RWPE2 (cell line): Measurements from ENCODE around the gene EXOC6B.

Source experiments
- ATAC-seq: fragments of 200-7000 bp; cut with Tn5 transposase; 3 replicates; pipeline ENCODE4 v1.9.1; 2021; ENCODE audit warnings: low read depth
- DNase-seq: peaks from one replicate; pipeline ENCODE4 v3.0.0-alpha.2; 2020; ENCODE audit warnings: low spot score
- H3K27ac ChIP-seq: fragments of 450-650 bp; 2 replicates; pipeline ENCODE4 v1.5.1; 2017; ENCODE audit warnings: mild to moderate bottlenecking; ENCODE audit not compliant: poor library complexity, severe bottlenecking
- H3K27me3 ChIP-seq: fragments of 250-450 bp; sonication (Bioruptor Pico); 2 replicates; pipeline ENCODE4 v1.5.1; 2021; ENCODE audit warnings: mild to moderate bottlenecking, moderate library complexity; ENCODE audit not compliant: insufficient read depth, poor library complexity, severe bottlenecking
- H3K36me3 ChIP-seq: fragments of 250-450 bp; sonication (Bioruptor Pico); 2 replicates; pipeline ENCODE4 v1.5.1; 2020; ENCODE audit warnings: low read depth, mild to moderate bottlenecking, moderate library complexity
- H3K4me1 ChIP-seq: fragments of 250-450 bp; sonication (Bioruptor Pico); 2 replicates; pipeline ENCODE4 v1.5.1; 2021; ENCODE audit warnings: mild to moderate bottlenecking, moderate library complexity; ENCODE audit not compliant: insufficient read depth, poor library complexity, severe bottlenecking
- H3K4me3 ChIP-seq: fragments of 250-450 bp; sonication (Bioruptor Pico); 2 replicates; pipeline ENCODE4 v1.5.1; 2021; ENCODE audit warnings: mild to moderate bottlenecking, moderate library complexity; ENCODE audit not compliant: severe bottlenecking
- H3K9me3 ChIP-seq: fragments of 250-450 bp; sonication (Bioruptor Pico); 2 replicates; pipeline ENCODE4 v1.5.1; 2021; ENCODE audit warnings: mild to moderate bottlenecking, moderate library complexity; ENCODE audit not compliant: severe bottlenecking
- TF ChIP-seq, protein P1 (sequence below): fragments of 450-650 bp; IDR thresholded peaks from one replicate; pipeline ENCODE4 v1.5.1; 2017; ENCODE audit warnings: mild to moderate bottlenecking, moderate library complexity; ENCODE audit not compliant: poor library complexity, severe bottlenecking

Gene EXOC6B

DNA sequence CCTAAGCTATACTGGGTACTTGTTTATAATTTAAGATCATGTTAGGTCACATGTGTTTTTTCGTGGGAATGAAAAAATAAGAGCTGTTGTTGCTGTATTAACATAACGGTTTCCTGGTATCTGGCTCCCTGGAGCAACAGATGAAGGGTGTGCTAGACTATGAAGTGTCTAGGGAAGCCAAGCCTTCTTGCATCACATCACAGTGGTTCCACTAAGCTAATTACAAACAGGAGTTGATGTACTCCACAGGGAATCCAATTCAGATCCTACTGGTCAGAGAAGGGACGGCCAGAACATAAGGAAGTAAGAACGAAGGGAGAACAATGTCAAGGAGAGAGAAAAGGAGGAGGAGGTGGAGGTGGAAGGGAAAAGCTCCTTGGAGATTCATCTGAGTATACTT is 485.2 kb downstream of the EXOC6B start:
- no peak for DNase-seq
- no peaks in the 10 kb centered on the region for H3K36me3 ChIP-seq
- no peaks in the 10 kb centered on the region for H3K27me3 ChIP-seq
- no peak overlapping the region for H3K27ac ChIP-seq
- TF ChIP-seq, protein P1, sequence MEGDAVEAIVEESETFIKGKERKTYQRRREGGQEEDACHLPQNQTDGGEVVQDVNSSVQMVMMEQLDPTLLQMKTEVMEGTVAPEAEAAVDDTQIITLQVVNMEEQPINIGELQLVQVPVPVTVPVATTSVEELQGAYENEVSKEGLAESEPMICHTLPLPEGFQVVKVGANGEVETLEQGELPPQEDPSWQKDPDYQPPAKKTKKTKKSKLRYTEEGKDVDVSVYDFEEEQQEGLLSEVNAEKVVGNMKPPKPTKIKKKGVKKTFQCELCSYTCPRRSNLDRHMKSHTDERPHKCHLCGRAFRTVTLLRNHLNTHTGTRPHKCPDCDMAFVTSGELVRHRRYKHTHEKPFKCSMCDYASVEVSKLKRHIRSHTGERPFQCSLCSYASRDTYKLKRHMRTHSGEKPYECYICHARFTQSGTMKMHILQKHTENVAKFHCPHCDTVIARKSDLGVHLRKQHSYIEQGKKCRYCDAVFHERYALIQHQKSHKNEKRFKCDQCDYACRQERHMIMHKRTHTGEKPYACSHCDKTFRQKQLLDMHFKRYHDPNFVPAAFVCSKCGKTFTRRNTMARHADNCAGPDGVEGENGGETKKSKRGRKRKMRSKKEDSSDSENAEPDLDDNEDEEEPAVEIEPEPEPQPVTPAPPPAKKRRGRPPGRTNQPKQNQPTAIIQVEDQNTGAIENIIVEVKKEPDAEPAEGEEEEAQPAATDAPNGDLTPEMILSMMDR, result no peak
- H3K4me1 ChIP-seq, result peaks cover 10% of the 10 kb centered on the region
- no peaks in the 10 kb centered on the region for H3K9me3 ChIP-seq
- no peak for ATAC-seq
- no peak overlapping the region for H3K4me3 ChIP-seq

- Histone ChIP-seq H3K9me3 (no peaks in the 10 kb centered on the region), H3K36me3 (no peaks in the 10 kb centered on the region; the same call in 1 of the 2 replicates), H3K27me3 (no peaks in the 10 kb centered on the region), H3K4me3 (no peak overlapping the region), H3K27ac (no peak overlapping the region), H3K4me1 (peaks cover 10% of the 10 kb centered on the region)
- TF ChIP-seq, protein P1, result no peak
- DNase-seq (no peak), ATAC-seq (no peak)
Measured at GRCh38 chr2:72338076-72338475, 487.8 kb downstream of the EXOC6B start.

DNA sequence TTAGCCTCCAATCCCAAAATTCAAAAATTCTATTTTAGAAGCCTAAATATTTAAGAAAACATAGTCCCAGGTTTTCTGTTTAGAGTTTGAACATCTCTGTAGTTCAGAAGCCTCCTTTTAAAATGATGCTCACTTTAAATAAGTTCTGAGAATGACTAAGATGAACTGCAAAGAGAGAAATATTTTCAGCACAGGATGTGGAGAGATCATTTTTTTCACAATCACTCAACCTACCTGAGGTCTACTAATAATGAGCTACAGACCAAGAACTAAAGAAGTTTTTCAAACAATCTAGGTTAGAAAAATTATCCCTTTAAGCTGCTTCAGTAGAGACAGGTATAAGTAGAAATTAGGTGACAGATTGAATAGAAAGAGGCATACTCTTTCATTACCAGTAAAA is 493.1 kb downstream of the EXOC6B start:
- no peaks in the 10 kb centered on the region; the same call in none of the 2 replicates for H3K36me3 ChIP-seq
- H3K27ac ChIP-seq, result no peak overlapping the region
- H3K4me3 ChIP-seq, result no peak overlapping the region
- no peaks in the 10 kb centered on the region for H3K9me3 ChIP-seq
- no peak for ATAC-seq
- no peaks in the 10 kb centered on the region for H3K4me1 ChIP-seq
- DNase-seq, result no peak
- TF ChIP-seq, protein P1, result no peak
- H3K27me3 ChIP-seq, result no peaks in the 10 kb centered on the region

DNA sequence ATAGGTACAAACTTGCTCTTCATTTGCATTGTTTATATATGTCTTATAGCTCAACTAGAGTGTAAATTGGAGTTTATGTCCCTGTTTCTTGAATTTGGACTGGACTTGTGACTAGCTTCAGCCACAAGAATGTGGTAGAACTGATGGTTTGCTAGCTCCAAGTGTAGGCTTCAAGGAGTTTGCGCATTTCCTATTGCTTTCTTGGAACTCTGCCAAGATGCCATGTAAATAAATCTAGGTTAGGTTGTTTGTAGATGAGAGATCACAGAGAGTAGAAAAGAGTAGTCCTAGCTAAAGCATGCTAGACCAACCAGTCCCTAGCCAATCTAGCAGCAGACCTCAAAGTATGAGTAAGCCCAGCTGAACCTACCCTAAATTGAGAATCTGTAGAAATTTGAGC is 495.2 kb downstream of the EXOC6B start:
- Histone ChIP-seq H3K9me3 (no peaks in the 10 kb centered on the region), H3K27me3 (no peaks in the 10 kb centered on the region), H3K27ac (no peak overlapping the region), H3K4me3 (no peak overlapping the region), H3K4me1 (no peaks in the 10 kb centered on the region), H3K36me3 (no peaks in the 10 kb centered on the region; the same call in none of the 2 replicates)
- DNase-seq (no peak), ATAC-seq (no peak)
- TF ChIP-seq, protein P1, result no peak

DNA sequence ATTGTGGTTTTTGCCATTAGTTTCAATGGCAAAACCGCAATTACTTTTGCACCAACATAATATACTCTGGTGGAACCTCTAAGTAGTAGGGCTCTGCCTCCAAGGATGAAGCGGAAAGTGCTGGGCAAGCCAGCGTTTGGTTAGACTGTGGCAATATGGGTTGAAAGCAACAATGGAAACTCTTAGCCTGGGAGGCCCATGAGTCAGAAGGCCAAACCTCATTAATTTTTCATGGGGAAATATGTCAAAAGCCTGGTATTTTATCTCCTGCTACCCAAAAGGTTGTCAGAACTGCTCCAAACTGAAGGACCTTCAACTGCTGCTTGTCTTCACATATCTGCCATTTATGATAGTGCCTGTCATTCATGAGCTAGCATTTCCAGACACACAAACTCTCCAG is 499.1 kb downstream of the EXOC6B start:
- Histone ChIP-seq H3K27ac (no peak overlapping the region), H3K4me1 (no peaks in the 10 kb centered on the region), H3K27me3 (no peaks in the 10 kb centered on the region), H3K36me3 (no peaks in the 10 kb centered on the region; the same call in 1 of the 2 replicates), H3K4me3 (no peak overlapping the region), H3K9me3 (no peaks in the 10 kb centered on the region)
- ATAC-seq, result no peak
- TF ChIP-seq, protein P1, result no peak
- no peak for DNase-seq
